AG20443 (cell line): ENCODE data around the gene IDH1.
"Not testable (repeated sequence)": the region's sequence is repeated elsewhere in the genome, so short reads cannot be mapped to it uniquely, and the experiment has no call there.

Source experiments
- DNase-seq: peaks from one replicate; pipeline ENCODE4 v3.0.0; 2012; ENCODE audit warnings: low spot score, mixed read lengths

The IDH1 gene

DNA sequence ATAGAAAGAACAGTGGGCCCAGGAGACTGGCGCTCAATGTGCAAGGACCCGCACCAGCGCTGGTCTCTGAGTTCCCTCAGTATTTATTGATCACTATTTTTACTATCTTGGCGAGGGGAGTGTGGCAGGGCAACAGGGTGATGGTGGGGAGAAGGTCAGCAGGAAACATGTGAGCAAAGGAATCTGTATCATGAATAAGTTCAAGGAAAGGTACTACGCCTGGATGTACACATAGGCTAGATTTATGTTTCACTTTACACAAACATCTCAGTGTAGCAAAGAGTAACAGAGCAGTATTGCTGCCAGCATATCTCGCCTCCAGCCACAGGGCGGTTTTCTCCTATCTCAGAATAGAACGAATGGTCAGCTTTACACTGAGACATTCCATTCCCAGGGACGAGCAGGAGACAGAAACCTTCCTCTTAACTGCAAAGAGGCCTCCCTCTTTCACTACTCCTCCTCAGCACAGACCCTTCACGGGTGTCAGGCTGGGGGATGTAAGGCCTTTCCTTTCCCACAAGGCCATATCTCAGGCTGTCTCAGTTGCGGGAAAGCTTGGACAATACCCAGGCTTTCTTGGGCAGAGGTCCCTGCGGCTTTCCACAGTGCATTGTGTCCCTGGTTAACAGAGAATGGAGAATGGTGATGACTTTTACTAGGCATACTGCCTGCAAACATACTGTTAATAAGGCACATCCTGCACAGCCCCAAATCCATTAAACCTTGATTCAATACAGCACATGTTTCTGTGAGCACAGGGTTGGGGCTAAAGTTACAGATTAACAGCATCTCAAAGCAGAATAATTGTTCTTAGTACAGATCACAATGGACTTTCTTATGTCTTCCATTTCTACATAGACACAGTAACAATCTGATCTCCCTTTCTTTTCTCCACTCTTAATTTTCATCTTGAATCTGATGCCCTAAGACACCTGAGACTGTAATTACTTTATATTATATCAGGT, 2.3 kb upstream of the IDH1 start:
- not testable (repeated sequence) for DNase-seq

DNA sequence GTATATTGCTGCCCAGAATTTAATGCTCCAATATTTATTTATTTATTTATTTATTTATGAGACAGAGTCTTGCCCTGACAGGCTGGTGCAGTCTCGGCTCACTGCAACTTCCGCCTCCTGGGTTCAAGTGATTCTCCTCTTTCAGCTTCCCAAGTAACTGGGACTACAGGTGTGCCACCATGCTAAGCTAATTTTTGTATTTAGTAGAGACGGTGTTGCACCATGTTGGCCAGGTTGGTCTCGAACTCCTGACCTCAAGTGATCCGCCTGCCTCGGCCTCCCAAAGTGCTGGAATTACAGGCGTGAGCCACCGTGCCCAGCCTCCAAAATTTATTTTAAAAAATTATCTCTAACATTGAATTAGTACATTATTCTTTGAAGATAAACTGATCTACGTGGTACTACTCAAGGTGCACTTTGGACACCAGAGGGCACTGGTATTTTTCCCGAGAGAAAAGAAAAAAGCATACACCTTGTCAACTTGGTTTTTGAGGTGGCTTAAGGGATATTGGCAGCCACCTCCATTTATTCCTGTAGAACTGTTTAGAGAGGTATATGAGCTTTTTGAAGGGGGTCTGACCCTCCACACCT, 1.4 kb upstream of the IDH1 start:
- no peak for DNase-seq

DNA sequence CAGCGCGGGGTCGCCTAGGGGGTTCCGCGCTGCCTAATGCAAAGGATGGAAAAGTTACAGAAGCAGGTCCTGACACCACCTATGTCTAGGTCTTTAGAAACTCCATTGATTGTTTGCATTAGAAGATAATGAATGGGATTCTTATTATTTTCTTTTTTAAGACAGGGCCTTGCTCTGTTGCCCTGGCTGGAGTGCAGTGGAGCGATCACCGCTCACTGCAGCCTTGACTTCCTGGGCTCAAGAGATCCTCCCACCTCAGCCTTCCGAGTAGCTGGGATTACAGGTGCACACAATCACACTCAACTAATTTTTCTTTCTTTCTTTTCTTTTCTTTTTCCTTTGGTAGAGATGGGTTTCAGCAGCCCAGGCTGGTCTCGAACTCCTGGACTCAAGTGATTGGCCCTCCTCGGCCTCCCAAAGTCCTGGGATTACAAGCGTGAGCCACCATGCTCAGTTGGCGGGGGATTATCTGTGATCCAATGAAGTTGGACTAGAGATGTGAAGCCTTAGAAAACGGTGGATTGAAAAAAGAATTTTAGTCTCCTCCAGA, 761 bp upstream of the IDH1 start:
- no peak for DNase-seq

DNA sequence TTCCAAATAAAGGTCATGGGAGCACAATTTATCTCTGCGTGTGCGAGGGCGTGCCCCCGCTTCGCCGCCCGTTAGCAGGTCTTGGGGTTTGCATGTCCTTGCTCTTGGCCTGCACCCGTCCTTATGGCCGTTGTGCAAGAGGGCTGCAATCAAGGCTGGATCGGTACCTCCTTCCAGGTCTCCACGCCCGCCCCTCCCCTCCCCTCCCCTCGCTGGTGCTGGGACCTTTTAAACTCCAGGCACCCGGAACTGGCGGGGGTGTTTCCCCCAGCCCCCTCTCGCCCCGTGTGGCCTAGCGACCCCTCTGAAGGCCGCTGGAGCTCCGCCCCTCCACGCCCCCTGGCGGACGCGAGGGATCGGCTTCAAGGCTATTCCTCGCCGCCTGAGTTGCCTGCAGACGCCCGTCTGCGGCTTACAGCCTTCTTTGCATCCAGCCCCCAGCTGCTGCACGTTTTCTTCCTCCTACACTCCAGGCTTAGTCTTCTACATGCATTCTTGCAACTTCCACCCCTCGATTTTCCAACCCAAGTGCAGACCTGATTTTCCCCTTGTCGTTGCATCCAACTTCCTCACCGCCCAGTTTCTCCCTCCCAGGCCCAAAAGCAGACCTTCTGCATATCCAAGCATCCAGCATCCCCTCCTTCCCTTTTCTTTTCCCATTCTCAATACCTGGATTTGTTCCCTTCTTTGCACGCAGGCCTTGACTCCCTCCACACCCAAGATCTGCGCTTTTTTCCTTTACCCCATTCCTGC, 577 bp downstream of the IDH1 start:
- peak; percentile 90 for DNase-seq

DNA sequence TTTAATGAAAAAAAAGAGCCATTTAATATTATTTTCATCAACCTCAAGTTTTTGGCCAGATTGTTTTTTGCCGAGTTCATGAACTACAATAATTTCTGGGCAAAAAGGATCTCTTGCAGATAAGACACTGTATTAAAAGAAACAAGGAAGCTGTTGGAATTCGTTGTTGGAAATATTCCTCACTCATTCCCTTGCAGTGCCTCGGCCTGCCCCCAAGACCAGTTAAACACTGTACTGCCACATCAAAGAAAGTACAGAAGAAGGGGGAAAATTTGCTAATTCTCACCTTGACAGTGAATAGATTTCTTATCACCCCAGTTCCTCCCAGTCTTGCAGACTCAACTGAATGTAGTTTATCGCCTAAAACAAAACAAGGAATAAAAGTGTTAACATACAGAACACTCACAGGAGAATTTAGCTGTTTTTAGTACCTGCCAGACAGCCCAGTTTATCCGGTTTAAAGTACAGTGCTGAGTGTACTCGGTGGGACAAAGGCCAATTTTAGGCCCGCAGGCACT, 1.2 kb downstream of the IDH1 start:
- DNase-seq = no peak

DNA sequence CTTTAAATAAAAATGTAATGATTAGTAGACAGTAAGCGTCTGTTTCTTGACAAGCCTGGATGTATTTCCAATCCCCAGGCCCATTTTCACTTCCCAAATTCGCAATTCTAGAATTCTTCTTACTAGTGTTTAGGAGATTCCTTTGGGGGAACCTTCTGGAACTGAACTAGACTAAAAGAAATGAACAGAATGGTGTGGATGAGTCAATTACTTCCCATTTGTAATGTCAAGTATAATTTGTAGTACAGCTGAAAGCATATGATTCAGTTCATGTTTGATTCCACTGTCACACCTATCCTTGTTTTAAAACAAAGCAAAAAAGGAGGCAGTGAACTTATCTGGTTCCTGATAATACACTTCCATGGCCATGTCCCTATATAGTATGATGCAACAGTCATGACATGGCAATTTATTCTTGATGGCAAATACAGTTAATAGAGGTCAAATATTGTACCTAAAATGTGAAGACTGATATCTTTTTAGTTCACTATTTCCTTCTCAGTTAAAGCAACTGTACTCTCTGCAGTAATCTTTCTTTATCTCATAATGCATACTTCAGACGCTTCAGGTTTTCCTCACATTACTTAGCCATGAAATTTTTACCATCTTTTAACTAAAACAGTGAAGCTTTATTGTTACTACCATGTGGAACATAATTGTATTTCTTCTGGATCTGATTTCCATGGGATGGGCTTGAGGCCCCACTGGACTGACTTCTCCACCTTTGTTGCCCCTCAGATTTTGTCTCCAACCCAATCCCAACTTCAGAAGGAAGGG, 2.0 kb downstream of the IDH1 start:
- DNase-seq = no peak

DNA sequence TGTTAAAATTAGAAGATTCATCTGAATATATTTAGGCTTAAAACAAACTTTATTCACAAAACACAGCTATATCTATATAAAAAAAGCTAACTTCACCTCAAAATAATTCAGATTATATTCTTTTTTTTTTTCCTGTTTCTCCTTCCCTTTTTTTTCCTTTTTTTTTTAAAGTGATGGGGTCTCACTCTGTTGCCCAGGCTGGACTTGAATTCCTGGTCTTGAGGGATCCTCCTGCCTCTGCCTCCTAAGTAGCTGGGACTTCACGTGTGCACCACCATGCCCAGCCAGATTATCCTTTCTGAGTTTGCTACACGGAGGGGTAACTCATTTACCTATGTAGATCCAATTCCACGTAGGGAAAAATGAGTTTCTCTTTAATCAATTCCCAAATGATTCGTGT, 3.8 kb downstream of the IDH1 start:
- no peak for DNase-seq

DNA sequence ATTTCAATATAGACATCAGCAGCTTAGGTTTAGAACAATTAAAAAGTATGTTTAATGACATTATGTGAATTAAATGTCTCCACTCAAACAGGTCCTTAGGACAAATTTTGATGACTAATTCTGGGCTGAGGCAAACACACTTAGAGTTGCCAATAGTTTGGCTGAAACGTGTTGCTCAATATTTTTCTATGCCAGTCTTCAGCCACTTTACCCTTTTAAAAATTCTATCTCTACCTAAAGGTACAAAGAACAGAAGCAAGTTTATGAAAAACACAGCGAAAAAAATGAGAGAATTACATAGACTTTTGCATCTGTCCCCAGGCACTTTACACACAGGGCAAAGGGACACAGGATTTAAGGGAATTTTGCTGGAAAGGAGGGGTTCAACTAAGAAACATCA, 4.5 kb downstream of the IDH1 start:
- DNase-seq = peak; percentile 45

DNA sequence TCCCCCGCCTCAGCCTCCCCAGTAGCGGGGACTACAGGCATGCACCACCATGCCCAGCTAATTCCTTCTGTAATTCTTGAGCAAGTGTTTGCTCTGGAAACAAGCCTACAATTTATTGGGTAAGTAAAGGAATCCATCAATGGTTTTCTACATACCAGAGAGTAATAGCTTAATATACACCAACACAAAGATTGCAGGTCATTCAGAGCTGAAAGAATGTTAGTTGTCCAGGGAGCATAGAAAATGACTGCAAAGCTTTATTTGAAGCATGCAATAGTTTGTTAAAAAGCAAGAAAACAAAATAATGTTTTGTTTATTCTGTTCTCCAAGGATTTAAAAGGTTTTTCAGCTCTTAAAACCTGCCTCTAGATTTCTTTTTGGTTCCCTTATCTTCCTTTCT, 5.6 kb downstream of the IDH1 start:
- DNase-seq = no peak

DNA sequence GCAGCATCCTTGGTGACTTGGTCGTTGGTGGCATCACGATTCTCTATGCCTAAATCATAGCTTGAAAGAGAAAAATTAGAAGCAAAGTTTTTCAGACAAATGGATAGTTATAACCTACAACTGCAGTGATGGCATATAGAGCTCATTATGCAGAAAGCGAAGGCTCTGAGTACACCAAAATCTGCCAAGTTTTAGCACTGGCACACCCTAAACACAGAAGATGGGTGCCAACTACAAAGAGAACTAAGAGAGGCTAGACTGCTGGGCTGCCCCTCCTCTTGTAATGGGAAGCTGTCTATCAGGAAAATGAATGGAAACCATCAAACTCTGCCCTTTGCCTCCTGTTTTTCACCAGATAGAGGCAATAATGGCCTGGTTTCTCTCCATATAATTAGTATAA, 6.3 kb downstream of the IDH1 start:
- no peak for DNase-seq

DNA sequence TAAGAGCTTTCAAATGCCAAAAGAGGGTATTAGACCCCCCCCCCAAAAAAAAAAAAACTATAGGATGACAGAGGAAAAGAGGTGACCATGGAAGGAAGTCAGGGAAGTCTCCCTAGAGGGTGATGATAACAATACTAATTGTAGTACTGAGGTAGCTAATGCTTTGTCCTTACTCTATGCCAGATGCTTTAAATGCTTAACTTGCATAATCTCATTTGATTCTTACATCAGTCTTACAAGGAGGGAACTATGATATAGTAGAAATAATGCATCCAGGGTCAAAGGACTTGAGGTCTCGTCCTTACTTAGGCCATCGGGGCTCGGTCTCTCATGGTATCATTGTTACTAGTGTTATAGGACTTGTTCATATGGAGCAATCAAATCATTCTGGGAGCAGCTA, 9.1 kb downstream of the IDH1 start:
- DNase-seq = no peak

DNA sequence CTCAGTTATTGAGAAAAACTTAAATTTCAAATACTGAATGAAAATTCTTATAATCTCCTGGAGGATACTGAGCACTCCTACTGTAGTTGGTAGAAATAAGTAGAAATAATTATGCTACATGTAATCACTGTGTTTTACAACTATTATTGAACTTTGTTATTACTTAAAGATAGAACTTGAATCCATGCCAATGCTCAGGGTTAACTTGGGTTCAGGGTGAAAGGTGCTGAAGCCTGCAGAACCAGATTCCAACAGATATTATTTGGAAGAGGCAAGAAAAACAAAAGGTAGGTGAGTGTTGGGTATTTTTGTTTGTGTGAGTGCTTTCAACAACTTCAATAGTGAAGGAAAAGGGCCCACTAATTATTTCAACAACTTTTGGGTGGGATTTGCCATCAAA, 10.4 kb downstream of the IDH1 start:
- no peak for DNase-seq

DNA sequence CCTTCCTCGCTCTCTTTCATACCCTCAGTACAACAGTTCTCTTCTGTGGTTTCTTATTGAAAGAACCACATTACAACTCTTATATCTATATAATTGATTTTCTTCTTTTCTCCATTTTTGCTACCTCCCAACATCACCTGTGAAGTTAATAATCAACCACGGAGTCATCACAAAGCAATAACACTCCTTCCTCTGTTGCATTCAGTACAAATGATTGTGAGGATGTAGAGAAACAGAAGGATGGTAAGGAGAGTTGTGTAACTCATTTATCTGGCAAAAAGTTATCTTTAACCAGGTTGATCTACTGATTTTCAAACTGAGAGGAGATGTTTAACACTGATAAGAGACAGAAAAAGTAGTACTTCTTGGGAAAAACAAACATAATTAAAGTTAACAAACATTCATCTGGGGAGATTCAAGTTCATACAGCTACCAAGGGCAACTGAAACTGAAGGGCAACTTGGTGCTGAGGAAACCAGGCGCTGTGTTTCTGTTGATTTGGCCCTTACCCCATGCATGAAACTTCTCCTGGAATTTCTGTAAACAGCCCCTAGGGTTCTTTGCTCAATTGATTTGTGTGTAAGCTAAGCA, 14.2 kb downstream of the IDH1 start:
- DNase-seq = no peak

DNA sequence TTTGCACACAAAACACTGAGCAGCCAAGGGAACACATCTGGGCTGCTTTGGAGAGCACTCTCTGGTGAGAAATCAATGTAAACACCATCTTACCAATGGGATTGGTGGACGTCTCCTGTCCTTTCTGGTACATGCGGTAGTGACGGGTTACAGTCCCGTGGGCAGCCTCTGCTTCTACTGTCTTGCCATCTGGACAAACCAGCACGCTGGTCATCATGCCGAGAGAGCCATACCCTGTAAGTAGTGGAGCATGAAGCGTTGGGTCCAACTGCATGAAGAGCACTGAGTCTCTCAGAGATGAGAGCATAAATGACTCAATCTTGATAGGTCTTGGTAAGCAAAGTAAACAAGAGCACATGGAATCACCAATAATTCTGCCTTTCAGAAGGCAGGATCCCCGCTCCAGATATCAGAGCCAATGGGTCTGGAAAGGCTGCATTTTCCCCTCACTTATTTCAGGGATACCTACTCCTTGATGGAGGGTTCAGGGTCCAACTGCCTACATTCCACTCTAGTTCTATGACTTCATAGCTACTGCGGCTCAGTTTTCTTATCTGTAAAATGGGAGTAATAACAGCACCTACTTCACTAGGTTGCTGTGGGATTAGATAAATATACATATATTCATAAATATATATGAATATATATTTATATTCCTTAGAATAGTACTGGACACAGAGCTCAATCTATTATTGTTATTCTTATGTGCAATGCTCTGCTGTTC, 14.9 kb downstream of the IDH1 start:
- DNase-seq = no peak

DNA sequence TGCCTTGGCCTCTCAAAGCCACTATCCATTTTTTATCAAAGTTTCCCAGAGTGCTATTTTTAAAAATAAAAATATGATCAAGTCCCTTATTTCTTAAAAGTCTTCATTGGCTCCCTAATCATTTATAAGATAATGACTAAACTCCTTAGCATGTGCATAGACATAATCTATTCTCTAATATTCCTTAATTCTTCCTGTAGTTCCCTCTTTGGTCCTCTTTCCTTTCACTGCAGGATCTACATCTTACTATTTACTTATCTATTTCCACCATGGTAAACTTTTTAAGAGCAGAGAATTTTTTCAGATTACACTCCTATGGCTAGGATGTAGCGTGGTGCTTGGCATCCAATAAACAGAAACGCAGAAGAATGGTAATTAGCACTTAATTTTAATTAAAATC, 19.0 kb downstream of the IDH1 start:
- DNase-seq = no peak

DNA sequence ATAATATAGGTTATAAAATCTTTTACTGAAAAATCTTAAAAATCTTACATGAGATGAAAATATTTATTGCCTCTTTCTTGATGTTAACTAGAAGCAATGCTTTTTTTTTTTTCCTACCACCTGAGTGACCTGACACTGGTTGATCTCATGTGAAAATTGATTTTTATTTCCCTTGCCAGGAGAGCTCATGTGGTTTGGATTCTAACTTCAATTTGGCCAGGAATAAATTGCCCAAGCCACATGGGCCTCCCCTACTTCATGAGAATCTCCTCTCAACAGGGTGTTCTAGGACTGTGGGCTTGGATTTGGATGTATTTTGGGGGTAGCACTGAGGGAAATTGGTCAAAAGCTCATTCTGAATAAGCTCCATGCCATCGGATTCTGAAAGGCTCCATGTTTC, 20.1 kb downstream of the IDH1 start:
- DNase-seq = no peak

DNA sequence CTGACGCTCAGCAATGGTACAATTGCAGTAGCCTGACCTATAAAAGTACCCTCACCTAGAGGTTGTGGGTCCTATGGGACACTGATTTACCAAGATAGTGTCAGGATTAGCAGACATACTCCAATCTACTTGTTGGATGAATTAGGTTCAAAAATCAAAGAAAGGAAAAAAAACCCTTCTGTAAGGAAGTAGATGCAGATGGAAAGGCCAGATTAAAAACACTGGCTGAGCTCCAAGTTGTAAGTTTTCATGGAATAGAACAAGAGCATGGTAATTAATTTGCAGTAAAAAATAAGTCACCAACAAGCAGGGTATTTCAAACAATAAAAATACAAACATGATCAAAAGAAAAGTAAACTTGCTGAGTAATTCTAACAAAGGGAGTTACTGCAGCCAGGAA, 26.4 kb downstream of the IDH1 start:
- DNase-seq = no peak

DNA sequence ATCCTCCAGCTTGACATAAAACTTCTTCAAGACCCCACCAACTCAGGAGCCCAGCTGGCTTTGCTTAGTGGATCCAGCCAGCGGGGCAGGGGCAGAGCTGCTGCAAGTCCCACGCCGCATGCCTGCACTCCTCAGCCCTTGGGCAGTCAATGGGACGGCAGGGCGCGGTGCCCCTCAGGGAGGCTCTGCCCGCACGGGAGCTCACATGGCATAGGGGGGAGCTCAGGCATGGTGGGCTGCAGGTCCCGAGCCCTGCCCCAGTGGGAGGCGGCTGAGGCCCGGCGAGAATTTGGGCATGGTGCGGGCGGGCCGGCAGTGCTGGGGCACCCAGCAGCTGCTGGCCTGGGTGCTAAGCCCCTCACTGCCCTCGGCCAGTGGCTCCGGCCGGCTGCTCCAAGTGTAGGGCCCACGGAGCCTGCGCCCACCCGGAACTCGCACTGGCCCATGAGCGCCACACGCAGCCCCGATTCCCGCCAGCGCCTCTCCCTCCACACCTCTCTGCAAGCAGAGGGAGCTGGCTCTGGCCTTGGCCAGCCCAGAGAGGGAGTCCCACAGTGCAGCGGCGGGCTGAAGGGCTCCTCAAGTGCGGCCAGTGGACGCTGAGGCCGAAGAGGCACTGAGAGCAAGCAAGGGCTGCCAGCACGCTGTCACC, 27.2 kb downstream of the IDH1 start:
- DNase-seq = no peak

DNA sequence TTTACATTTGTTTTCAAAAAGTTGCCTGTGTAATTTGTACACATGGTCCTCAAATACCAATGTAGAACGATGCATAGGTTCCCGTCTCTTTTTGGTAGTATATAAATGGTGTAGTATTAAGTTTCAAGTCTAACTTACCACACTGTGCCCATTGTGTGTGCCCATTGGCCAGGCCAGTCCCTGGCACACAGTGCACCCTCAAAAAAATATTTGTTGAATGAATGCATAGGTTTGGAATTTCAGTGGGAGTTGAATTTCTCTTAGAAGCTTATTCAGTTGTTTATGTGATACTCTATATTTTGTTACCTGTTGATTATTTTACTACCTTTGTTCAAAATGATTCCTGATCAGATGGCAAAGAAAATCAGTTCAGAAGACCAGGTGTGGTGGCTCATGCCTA, 30.1 kb downstream of the IDH1 start:
- DNase-seq = no peak

DNA sequence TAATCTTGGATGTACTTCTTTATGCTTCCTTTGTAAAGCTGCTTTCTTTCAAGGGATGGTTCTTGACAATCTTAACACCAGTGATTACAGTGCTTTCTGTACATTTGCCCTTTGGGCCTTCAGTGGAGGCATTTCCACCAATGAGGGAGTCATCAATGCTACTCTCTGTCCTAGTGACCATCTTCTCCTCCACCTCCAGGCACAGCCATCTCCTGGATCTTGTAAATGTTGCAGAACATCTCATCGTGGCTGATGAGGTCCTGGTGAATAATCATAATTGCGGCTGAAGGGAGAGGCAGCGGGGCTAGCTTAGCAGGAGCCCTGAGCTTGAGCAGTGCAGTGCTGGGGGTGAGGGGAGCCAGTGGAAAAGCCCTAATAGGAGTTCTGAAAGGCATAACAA, 32.5 kb downstream of the IDH1 start:
- peak; percentile 63 for DNase-seq
